ENCODE data around the gene OTULIN.

DNA sequence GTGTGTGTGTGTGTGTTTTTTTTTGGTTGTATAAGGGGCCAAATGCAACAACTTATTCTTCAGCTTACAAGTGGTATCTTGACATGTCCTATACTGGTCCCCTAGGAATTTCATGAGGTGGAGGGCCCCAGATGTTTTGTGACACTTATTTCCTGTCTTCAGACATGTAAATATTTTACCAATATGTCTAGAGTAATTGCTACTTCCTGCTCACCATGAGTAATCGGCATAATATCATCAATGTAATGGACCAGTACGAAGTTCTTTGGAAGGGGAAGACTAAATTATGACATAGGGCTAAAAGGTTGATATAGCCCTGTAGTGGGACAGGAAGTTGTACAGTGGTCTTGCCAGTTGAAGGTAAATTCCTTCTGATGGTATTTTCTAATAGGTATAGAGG, 3.7 kb upstream of the OTULIN start:
- TF ChIP-seq, protein P1, sequence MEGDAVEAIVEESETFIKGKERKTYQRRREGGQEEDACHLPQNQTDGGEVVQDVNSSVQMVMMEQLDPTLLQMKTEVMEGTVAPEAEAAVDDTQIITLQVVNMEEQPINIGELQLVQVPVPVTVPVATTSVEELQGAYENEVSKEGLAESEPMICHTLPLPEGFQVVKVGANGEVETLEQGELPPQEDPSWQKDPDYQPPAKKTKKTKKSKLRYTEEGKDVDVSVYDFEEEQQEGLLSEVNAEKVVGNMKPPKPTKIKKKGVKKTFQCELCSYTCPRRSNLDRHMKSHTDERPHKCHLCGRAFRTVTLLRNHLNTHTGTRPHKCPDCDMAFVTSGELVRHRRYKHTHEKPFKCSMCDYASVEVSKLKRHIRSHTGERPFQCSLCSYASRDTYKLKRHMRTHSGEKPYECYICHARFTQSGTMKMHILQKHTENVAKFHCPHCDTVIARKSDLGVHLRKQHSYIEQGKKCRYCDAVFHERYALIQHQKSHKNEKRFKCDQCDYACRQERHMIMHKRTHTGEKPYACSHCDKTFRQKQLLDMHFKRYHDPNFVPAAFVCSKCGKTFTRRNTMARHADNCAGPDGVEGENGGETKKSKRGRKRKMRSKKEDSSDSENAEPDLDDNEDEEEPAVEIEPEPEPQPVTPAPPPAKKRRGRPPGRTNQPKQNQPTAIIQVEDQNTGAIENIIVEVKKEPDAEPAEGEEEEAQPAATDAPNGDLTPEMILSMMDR (IDR thresholded peaks at IDR 0.05; ENCODE audit: control extremely low read depth in 1 of 3, insufficient read depth in 1 of 3, low read depth in 1 of 3, low read length in 3 of 3) = no peak
- TF ChIP-seq POLR2A (IDR thresholded peaks at IDR 0.05; ENCODE audit: control extremely low read depth in 1 of 2, low read depth in 2 of 2, low read length in 2 of 2) (no peak), CEBPB (IDR thresholded peaks at IDR 0.05; ENCODE audit: low read depth, low read length) (no peak), MAFK (IDR thresholded peaks at IDR 0.05; ENCODE audit: low read depth, low read length) (no peak), POLR2AphosphoS5 (IDR thresholded peaks at IDR 0.05; ENCODE audit: low read depth, low read length) (no peak), EGR1 (IDR thresholded peaks at IDR 0.05; ENCODE audit: borderline replicate concordance, low read depth, low read length) (no peak), SIN3A (conservative IDR thresholded peaks at IDR 0.05 in 1 of 2, IDR thresholded peaks at IDR 0.05 in 1 of 2; ENCODE audit: low read depth in 1 of 2, low read length in 2 of 2) (no peak), EZH2 (IDR thresholded peaks at IDR 0.05; ENCODE audit: low read depth, low read length, severe bottlenecking) (no peak), TEAD4 (IDR thresholded peaks at IDR 0.05; ENCODE audit: low read depth, low read length) (no peak), RFX5 (IDR thresholded peaks at IDR 0.05; ENCODE audit: borderline replicate concordance, low read depth, low read length) (no peak), ZNF274 (IDR thresholded peaks at IDR 0.05; ENCODE audit: borderline replicate concordance, extremely low read depth, low read length) (no peak)
- TF ChIP-seq, protein P2, sequence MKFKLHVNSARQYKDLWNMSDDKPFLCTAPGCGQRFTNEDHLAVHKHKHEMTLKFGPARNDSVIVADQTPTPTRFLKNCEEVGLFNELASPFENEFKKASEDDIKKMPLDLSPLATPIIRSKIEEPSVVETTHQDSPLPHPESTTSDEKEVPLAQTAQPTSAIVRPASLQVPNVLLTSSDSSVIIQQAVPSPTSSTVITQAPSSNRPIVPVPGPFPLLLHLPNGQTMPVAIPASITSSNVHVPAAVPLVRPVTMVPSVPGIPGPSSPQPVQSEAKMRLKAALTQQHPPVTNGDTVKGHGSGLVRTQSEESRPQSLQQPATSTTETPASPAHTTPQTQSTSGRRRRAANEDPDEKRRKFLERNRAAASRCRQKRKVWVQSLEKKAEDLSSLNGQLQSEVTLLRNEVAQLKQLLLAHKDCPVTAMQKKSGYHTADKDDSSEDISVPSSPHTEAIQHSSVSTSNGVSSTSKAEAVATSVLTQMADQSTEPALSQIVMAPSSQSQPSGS (IDR thresholded peaks at IDR 0.05; ENCODE audit: low read length) = no peak
- TF ChIP-seq, protein P3, sequence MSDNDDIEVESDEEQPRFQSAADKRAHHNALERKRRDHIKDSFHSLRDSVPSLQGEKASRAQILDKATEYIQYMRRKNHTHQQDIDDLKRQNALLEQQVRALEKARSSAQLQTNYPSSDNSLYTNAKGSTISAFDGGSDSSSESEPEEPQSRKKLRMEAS (IDR thresholded peaks at IDR 0.05) = no peak
